Activated CD4-positive, alpha-beta T cell treated with anti-CD3 and anti-CD28 coated beads, Interleukin-2, amount 10 ng/mL, durations not matched to agents 7 days and 5 days (primary cell): Measurements from ENCODE around the gene NBAS. TPM values are rescaled to one million over a fixed set of nuclear protein-coding genes. Genes with fewer than 3 reads are reported as not detected.
"Not testable (repeated sequence)": the region's sequence is repeated elsewhere in the genome, so short reads cannot be mapped to it uniquely, and the experiment has no call there.

Experiments
- CTCF ChIA-PET: fragments of 350-600 bp; sonication (Branson Sonifier 250); formaldehyde crosslinking; loops from one replicate; lab custom pipeline; 2021; ENCODE audit warnings: antibody characterized with exemption; lab: Charles Lee
- POLR2A ChIA-PET: fragments of 350-600 bp; sonication (Branson Sonifier 250); formaldehyde crosslinking; loops from one replicate; lab custom pipeline; 2021; ENCODE audit warnings: antibody characterized with exemption; lab: Charles Lee
- DNase-seq: peaks from one replicate; pipeline ENCODE4 v3.0.0-alpha.2; 2020
- H3K27ac Mint-ChIP-seq: one replicate; pipeline ENCODE4 v1.8.0; 2021; ENCODE audit warnings: mild to moderate bottlenecking, moderate library complexity, mixed read lengths
- H3K27me3 Mint-ChIP-seq: one replicate; pipeline ENCODE4 v1.8.0; 2021; ENCODE audit warnings: mixed read lengths
- H3K36me3 Mint-ChIP-seq: one replicate; pipeline ENCODE4 v1.8.0; 2021; ENCODE audit warnings: low read depth, mixed read lengths
- H3K4me1 Mint-ChIP-seq: one replicate; pipeline ENCODE4 v1.8.0; 2021; ENCODE audit warnings: mixed read lengths
- H3K4me3 Mint-ChIP-seq: one replicate; pipeline ENCODE4 v1.8.0; 2021; ENCODE audit warnings: mild to moderate bottlenecking, moderate library complexity, mixed read lengths
- H3K9me3 Mint-ChIP-seq: one replicate; pipeline ENCODE4 v1.8.0; 2021; ENCODE audit warnings: mixed read lengths
- total RNA-seq, 2 experiments: library from RNA; stranded (reverse); gene quantifications; one replicate each; pipeline ENCODE4 v1.2.3, GENCODE V29; 2021

NBAS gene
- total RNA-seq, 2 experiments from 2014 or later = 33.0 to 36.5 TPM

DNA sequence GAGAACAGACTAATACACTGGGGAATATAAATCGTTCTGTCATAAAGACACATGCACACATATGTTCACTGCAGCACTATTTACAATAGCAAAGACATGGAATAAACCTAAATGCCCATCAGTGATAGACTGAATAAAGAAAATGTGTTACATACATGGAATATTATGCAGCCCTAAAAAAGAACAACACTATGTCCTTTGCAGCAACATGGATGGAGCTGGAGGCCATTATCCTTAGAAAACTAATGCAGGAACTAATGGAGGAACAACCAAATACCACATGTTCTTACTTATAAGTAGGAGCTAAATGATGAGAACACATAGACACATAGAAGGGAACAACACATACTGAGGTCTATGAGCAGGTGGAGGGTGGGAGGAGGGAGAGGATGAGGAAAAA lies 61.9 kb downstream of the NBAS start:
- ChIA-PET POLR2A (interaction anchor here (0.6 kb wide), 1 partner anchor 16 kb away, joined by 7 read pairs; no protein-coding TSS in a partner anchor), CTCF (interaction anchor here (0.6 kb wide), 1 partner anchor 62 kb away, joined by 3 read pairs; no protein-coding TSS in a partner anchor)
- H3K27me3 Mint-ChIP-seq, H3K27ac Mint-ChIP-seq, H3K4me1 Mint-ChIP-seq, H3K9me3 Mint-ChIP-seq, DNase-seq, H3K4me3 Mint-ChIP-seq: not testable (repeated sequence)
- peaks cover 25% of the 10 kb centered on the region for H3K36me3 Mint-ChIP-seq

- no peaks in the 10 kb centered on the region for H3K27me3 Mint-ChIP-seq
- DNase-seq = no peak
- no peak overlapping the region for H3K27ac Mint-ChIP-seq
- no peak overlapping the region for H3K4me3 Mint-ChIP-seq
- POLR2A ChIA-PET = no interaction called here
- H3K9me3 Mint-ChIP-seq = peaks cover 9% of the 10 kb centered on the region
- H3K36me3 Mint-ChIP-seq = peaks cover 23% of the 10 kb centered on the region
- H3K4me1 Mint-ChIP-seq = no peaks in the 10 kb centered on the region
- CTCF ChIA-PET = no interaction called here
Measured at GRCh38 chr2:15498554-15498953, 62.6 kb downstream of the NBAS start.

GRCh38 chr2:15494877-15495276 lies 66.3 kb downstream of the NBAS start:
- peaks cover 12% of the 10 kb centered on the region for H3K36me3 Mint-ChIP-seq

DNA sequence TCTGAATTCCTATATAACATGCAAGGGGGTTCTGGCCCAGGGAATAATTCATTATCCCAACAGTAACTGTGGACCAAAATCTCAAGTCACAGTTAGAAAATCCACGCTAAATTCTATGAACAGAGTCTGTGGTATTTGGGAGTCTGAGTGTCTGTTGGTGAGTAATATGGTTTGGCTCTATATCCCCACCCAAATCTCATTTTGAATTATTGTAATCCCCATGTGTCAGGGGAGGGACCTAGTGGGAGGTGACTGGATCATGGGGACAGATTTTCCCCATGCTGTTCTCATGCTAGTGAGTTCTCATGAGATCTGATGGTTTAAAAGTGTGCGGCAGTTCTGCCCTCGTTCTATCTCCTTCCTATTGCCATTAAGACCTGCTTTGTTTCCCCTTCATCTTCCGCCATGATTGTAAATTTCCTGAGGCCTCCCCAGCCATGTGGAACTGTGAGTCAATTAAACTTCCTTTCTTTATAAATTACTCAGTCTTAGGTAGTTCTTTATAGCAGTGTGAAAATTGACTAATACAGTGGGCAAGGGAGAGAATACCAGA lies 68.3 kb downstream of the NBAS start:
- DNase-seq = no peak
- Mint-ChIP-seq H3K4me3 (no peak overlapping the region), H3K4me1 (no peaks in the 10 kb centered on the region), H3K9me3 (no peaks in the 10 kb centered on the region), H3K36me3 (peaks cover 3% of the 10 kb centered on the region), H3K27ac (no peak overlapping the region), H3K27me3 (no peaks in the 10 kb centered on the region)
- POLR2A ChIA-PET = no interaction called here
- CTCF ChIA-PET = no interaction called here

More at GRCh38 chr2:15494877-15495276, 66.3 kb downstream of the NBAS start:
- DNase-seq = no peak
- CTCF ChIA-PET = no interaction called here
- Mint-ChIP-seq H3K9me3 (peaks cover 9% of the 10 kb centered on the region), H3K27ac (no peak overlapping the region), H3K4me1 (no peaks in the 10 kb centered on the region), H3K4me3 (no peak overlapping the region), H3K27me3 (no peaks in the 10 kb centered on the region)
- POLR2A ChIA-PET = no interaction called here

DNA sequence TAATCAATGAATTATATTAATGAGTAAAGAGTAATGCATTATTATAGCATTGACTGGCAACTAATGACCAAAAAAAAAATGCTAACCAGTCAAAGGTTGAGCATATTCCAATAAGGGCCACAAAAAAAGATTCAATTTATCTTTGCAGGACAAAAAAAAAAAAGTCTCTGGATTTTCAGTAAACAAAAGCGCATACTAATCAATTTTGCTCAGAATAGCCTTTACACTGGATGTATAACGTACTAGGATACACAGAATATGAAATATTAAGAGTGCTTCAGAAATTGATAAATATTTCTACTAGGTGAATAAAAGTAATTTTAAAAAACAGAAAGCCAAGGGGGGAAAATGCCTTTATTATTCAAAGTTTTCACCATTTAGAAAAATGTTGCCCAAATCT lies 74.4 kb downstream of the NBAS start:
- POLR2A ChIA-PET = no interaction called here
- no peak overlapping the region for H3K4me3 Mint-ChIP-seq
- H3K36me3 Mint-ChIP-seq = peaks cover 22% of the 10 kb centered on the region
- no peaks in the 10 kb centered on the region for H3K9me3 Mint-ChIP-seq
- CTCF ChIA-PET = interaction anchor here (0.6 kb wide), 1 partner anchor 78 kb away, joined by 3 read pairs; no protein-coding TSS in a partner anchor
- no peak overlapping the region for H3K27ac Mint-ChIP-seq
- H3K27me3 Mint-ChIP-seq = no peaks in the 10 kb centered on the region
- no peaks in the 10 kb centered on the region for H3K4me1 Mint-ChIP-seq
- DNase-seq = no peak

GRCh38 chr2:15485949-15486348 lies 75.2 kb downstream of the NBAS start:
- POLR2A ChIA-PET = no interaction called here
- no peaks in the 10 kb centered on the region for H3K9me3 Mint-ChIP-seq
- no peaks in the 10 kb centered on the region for H3K27me3 Mint-ChIP-seq
- no peak overlapping the region for H3K4me3 Mint-ChIP-seq
- peaks cover 25% of the 10 kb centered on the region for H3K36me3 Mint-ChIP-seq
- H3K27ac Mint-ChIP-seq = no peak overlapping the region
- no peaks in the 10 kb centered on the region for H3K4me1 Mint-ChIP-seq
- CTCF ChIA-PET = interaction anchor here (0.6 kb wide), 1 partner anchor 79 kb away, joined by 3 read pairs; no protein-coding TSS in a partner anchor
- no peak for DNase-seq

DNA sequence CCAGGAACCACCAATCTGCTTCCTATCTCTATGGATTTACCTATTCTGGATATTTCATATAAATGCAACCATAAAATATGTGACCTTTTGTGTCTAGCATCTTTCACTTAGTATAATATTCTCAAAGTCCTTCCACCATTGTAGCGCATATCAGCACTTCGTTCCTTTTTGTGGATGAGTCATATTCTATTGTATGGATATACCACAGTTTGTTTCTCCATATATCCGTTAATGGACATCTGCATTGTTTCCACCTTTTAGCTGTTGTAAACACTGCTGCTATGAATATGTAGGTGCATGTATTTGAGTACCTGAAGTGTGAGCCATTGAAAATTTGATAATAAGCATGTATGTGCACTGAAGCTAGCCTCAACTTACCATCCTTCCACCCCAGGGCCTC lies 80.1 kb downstream of the NBAS start:
- Mint-ChIP-seq H3K27me3 (no peaks in the 10 kb centered on the region), H3K4me1 (no peaks in the 10 kb centered on the region), H3K36me3 (peaks cover 25% of the 10 kb centered on the region), H3K4me3 (no peak overlapping the region), H3K27ac (no peak overlapping the region), H3K9me3 (no peaks in the 10 kb centered on the region)
- ChIA-PET POLR2A (no interaction called here), CTCF (no interaction called here)
- no peak for DNase-seq

DNA sequence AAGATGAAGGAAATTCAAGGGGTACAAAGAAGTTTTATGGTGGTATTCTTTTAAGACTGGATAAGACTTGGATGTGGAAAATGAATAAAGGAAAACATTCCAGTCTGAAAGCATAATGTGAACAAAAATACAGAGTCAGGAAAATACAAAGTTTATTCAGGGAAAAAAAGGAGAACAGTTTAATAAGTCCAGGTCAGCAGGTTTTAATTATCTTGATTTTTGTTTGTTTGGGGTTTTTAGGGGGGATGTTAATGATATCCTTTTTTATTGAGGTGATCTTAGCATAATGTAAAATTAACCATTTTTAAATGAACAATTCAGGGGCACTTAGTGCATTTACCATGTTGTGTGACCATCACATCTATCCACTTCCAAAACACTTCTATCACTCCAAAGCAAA lies 80.6 kb downstream of the NBAS start:
- DNase-seq = no peak
- Mint-ChIP-seq H3K4me1 (no peaks in the 10 kb centered on the region), H3K4me3 (no peak overlapping the region), H3K36me3 (peaks cover 22% of the 10 kb centered on the region), H3K27ac (no peak overlapping the region), H3K27me3 (no peaks in the 10 kb centered on the region), H3K9me3 (no peaks in the 10 kb centered on the region)
- POLR2A ChIA-PET = no interaction called here
- CTCF ChIA-PET = no interaction called here

GRCh38 chr2:15472876-15473275 lies 88.3 kb downstream of the NBAS start:
- ChIA-PET CTCF (no interaction called here), POLR2A (no interaction called here)
- H3K4me1 Mint-ChIP-seq = no peaks in the 10 kb centered on the region
- no peak overlapping the region for H3K4me3 Mint-ChIP-seq
- H3K36me3 Mint-ChIP-seq = peaks cover 61% of the 10 kb centered on the region
- peaks cover 3% of the 10 kb centered on the region for H3K9me3 Mint-ChIP-seq
- DNase-seq = no peak
- no peaks in the 10 kb centered on the region for H3K27me3 Mint-ChIP-seq
- H3K27ac Mint-ChIP-seq = no peak overlapping the region

- no peak for DNase-seq
- ChIA-PET POLR2A (no interaction called here), CTCF (no interaction called here)
- no peaks in the 10 kb centered on the region for H3K27me3 Mint-ChIP-seq
- H3K27ac Mint-ChIP-seq = no peak overlapping the region
- peaks cover 3% of the 10 kb centered on the region for H3K9me3 Mint-ChIP-seq
- H3K4me1 Mint-ChIP-seq = no peaks in the 10 kb centered on the region
- no peak overlapping the region for H3K4me3 Mint-ChIP-seq
- H3K36me3 Mint-ChIP-seq = peaks cover 59% of the 10 kb centered on the region
Measured at GRCh38 chr2:15472133-15472532, 89.0 kb downstream of the NBAS start.

DNA sequence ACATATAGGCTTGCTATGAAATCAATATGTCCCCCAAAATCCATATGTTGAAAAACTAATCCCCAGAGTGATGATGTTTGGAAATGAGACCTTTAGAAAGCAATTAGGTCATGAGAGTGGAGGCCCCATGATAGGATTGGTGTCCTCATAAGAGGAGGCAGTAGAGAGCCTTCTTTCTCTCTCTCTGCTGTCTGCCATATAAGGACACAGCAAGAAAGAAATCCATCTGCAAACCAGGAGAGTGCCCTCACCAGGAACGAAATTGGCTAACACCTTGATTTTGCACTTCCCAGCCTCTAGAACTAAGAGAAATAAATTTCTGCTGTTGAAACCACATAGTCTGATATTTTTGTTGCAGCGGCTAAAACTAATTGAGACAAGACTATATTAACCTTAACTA lies 89.5 kb downstream of the NBAS start:
- Mint-ChIP-seq H3K4me1 (no peaks in the 10 kb centered on the region), H3K4me3 (no peak overlapping the region), H3K27ac (no peak overlapping the region), H3K9me3 (peaks cover 3% of the 10 kb centered on the region), H3K36me3 (peaks cover 59% of the 10 kb centered on the region), H3K27me3 (no peaks in the 10 kb centered on the region)
- CTCF ChIA-PET = no interaction called here
- no peak for DNase-seq
- POLR2A ChIA-PET = no interaction called here

- H3K9me3 Mint-ChIP-seq = no peaks in the 10 kb centered on the region
- ChIA-PET POLR2A (no interaction called here), CTCF (no interaction called here)
- H3K36me3 Mint-ChIP-seq = peaks cover 24% of the 10 kb centered on the region
- no peaks in the 10 kb centered on the region for H3K27me3 Mint-ChIP-seq
- DNase-seq = no peak
- H3K4me3 Mint-ChIP-seq = no peak overlapping the region
- H3K4me1 Mint-ChIP-seq = no peaks in the 10 kb centered on the region
- no peak overlapping the region for H3K27ac Mint-ChIP-seq
Measured at GRCh38 chr2:15460112-15460620, 101.0 kb downstream of the NBAS start.

DNA sequence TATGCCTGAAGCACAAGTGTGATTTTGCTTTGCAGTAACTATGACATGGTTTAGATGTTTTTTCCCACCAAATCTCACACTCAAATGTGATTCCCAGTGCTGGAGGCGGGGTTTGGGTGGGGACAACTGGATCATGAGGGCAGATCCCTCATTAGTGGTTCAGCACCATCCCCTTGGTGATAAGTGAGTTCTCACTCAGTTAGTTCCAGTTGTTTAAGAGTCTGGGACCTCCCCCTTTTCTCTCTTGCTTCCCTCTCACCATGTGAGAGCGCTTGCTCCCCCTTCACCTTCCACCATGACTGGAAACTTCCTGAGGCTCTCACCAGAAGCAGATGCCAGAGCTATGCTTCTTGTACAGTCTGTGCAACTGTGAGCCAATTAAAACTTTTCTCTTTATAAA lies 102.9 kb downstream of the NBAS start:
- POLR2A ChIA-PET = no interaction called here

GRCh38 chr2:15457868-15458267 lies 103.3 kb downstream of the NBAS start:
- no peaks in the 10 kb centered on the region for H3K4me1 Mint-ChIP-seq
- no peaks in the 10 kb centered on the region for H3K27me3 Mint-ChIP-seq
- no peak overlapping the region for H3K4me3 Mint-ChIP-seq
- DNase-seq = no peak
- no peaks in the 10 kb centered on the region for H3K9me3 Mint-ChIP-seq
- POLR2A ChIA-PET = no interaction called here
- CTCF ChIA-PET = interaction anchor here (1.5 kb wide), 1 partner anchor 32 kb away, joined by 3 read pairs; no protein-coding TSS in a partner anchor
- H3K27ac Mint-ChIP-seq = no peak overlapping the region
- H3K36me3 Mint-ChIP-seq = peaks cover 18% of the 10 kb centered on the region

More for the DNA sequence above, 102.9 kb downstream of the NBAS start:
- Mint-ChIP-seq H3K4me1 (no peaks in the 10 kb centered on the region), H3K27me3 (no peaks in the 10 kb centered on the region), H3K4me3 (no peak overlapping the region), H3K27ac (no peak overlapping the region), H3K36me3 (peaks cover 16% of the 10 kb centered on the region), H3K9me3 (no peaks in the 10 kb centered on the region)
- CTCF ChIA-PET = no interaction called here
- no peak for DNase-seq
